K562 (cell line): Measurements from ENCODE around the gene SPTLC2. TPM values are rescaled to one million over a fixed set of nuclear protein-coding genes. Genes with fewer than 3 reads are reported as not detected.
A peak's percentile ranks its signal among the peaks of the same experiment; 100 is the strongest.

ENCODE experiments used
- ATAC-seq: fragments of 200-7000 bp; cut with Tn5 transposase; 3 replicates; pipeline ENCODE4 v1.9.1; 2020; ENCODE audit warnings: moderate library complexity
- BruUV-seq: library from RNA; stranded (reverse); fragments of 400-500 nt; replicated peaks from 2 replicates; lab custom pipeline; 2021; lab: Mats Ljungman, UMichigan
- CTCF ChIA-PET: fragments of 300-600 bp; formaldehyde crosslinking; extraction: SDS; loops from one replicate; lab custom pipeline; 2021; ENCODE audit warnings: low intra/inter-chr PET ratio; lab: Yijun Ruan, JAX
- POLR2A ChIA-PET: fragments of 300-600, 350-650 bp; sonication (Branson Sonifier 250); formaldehyde crosslinking; extraction: SDS; loops from one replicate; lab custom pipeline; 2021; ENCODE audit warnings: antibody characterized with exemption, inconsistent platforms; lab: Yijun Ruan, JAX
- DNase-seq, 4 experiments: peaks; one replicate each; pipeline versions ENCODE4 v3.0.0 to v3.0.0-alpha.2; 2011 to 2018; ENCODE audit warnings: low spot score in 3 of 4, mixed read lengths in 3 of 4; ENCODE audit errors: extremely low read depth in 1 of 4
- FAIRE-seq: peaks from 2 replicates; lab custom pipeline; 2011; peaks lifted over from hg19 to GRCh38; lab: Jason Lieb, UNC
- H2AFZ ChIP-seq: 2 replicates; pipeline ENCODE4 v1.6.0; 2011; ENCODE audit warnings: low read depth, low read length, control low read depth, inconsistent platforms
- H3K27ac ChIP-seq: fragments of 200-600 bp; 3 replicates; pipeline ENCODE4 v1.8.0; 2011; ENCODE audit warnings: low read depth, mild to moderate bottlenecking, control low read depth, inconsistent platforms, low read length, moderate library complexity, mixed read lengths; ENCODE audit errors: extremely low read depth
- H3K27me3 ChIP-seq, 2 experiments: fragments of 300-600 bp in 1 of 2; 2 replicates in 1 of 2; 3 replicates in 1 of 2; pipeline versions ENCODE4 v1.6.0 to v1.8.0; 2011; ENCODE audit warnings: inconsistent platforms in 2 of 2, low read length in 2 of 2, mild to moderate bottlenecking in 1 of 2, mixed read lengths in 1 of 2, moderate library complexity in 1 of 2; ENCODE audit not compliant: control insufficient read depth in 2 of 2, insufficient read depth in 2 of 2
- H3K36me3 ChIP-seq: fragments of 300-600 bp; 3 replicates; pipeline ENCODE4 v1.8.0; 2011; ENCODE audit warnings: mild to moderate bottlenecking, low read length, inconsistent platforms; ENCODE audit not compliant: control insufficient read depth, insufficient read depth
- H3K4me1 ChIP-seq, 2 experiments: fragments of 200-600 bp in 1 of 2; replicated peaks in 1 of 2; 2 replicates in 1 of 2; 3 replicates in 1 of 2; pipeline versions ENCODE4 v1.5.1 to v1.8.0; 2011; ENCODE audit warnings: inconsistent platforms in 2 of 2, low read length in 2 of 2, mild to moderate bottlenecking in 1 of 2, mixed read lengths in 1 of 2, moderate library complexity in 1 of 2; ENCODE audit not compliant: control insufficient read depth in 2 of 2, insufficient read depth in 2 of 2
- H3K4me2 ChIP-seq: 2 replicates; pipeline ENCODE4 v1.6.1; 2011; ENCODE audit warnings: low read length, control low read depth, inconsistent platforms, mixed read lengths; ENCODE audit not compliant: insufficient read depth
- H3K4me3 ChIP-seq: fragments of 200-600 bp; sonication (generic), shearing (Covaris generic); 2 replicates; pipeline ENCODE4 v1.5.1; 2016; ENCODE audit warnings: control low read depth, inconsistent platforms
- H3K79me2 ChIP-seq: fragments of 200-600 bp; 3 replicates; pipeline ENCODE4 v1.8.0; 2011; ENCODE audit warnings: low read length, inconsistent platforms; ENCODE audit not compliant: control insufficient read depth, insufficient read depth
- H3K9ac ChIP-seq, 2 experiments: 2 replicates each; pipeline versions ENCODE4 v1.6.0 to v1.6.1; 2011; ENCODE audit warnings: low read depth in 2 of 2, low read length in 2 of 2, control low read depth in 1 of 2, inconsistent platforms in 1 of 2, mild to moderate bottlenecking in 1 of 2, mixed read lengths in 1 of 2; ENCODE audit not compliant: insufficient read depth in 1 of 2
- H3K9me1 ChIP-seq: one replicate; pipeline ENCODE4 v1.6.0; 2011; ENCODE audit warnings: inconsistent platforms, mild to moderate bottlenecking, low read length, moderate library complexity; ENCODE audit not compliant: control insufficient read depth, insufficient read depth
- H3K9me3 ChIP-seq: replicated peaks from 2 replicates; pipeline ENCODE4 v1.5.1; 2011; ENCODE audit warnings: low read depth, low read length, inconsistent platforms; ENCODE audit not compliant: control insufficient read depth, insufficient read depth
- H4K20me1 ChIP-seq: replicated peaks from 2 replicates; pipeline ENCODE4 v1.6.1; 2011; ENCODE audit warnings: low read length, inconsistent platforms, mixed read lengths; ENCODE audit not compliant: control insufficient read depth, insufficient read depth
- BACH1 ChIP-seq: fragments of 200-800 bp; sonication (Bioruptor generic); IDR thresholded peaks from 2 replicates; pipeline ENCODE4 v1.6.1; 2016; ENCODE audit warnings: missing genetic modification characterization, missing compliant biosample characterization
- CBX8 ChIP-seq: fragments of 200-600 bp; sonication (generic); IDR thresholded peaks from 2 replicates; pipeline ENCODE4 v1.6.1; 2012; ENCODE audit warnings: borderline replicate concordance, mixed run types, low read depth, mild to moderate bottlenecking, moderate library complexity, mixed read lengths, low read length, control low read depth, inconsistent platforms; ENCODE audit not compliant: poor library complexity, severe bottlenecking; ENCODE audit errors: extremely low read depth
- GABPA ChIP-seq: fragments of 200-800 bp; sonication (Bioruptor generic); conservative IDR thresholded peaks from 2 replicates; pipeline ENCODE4 v1.6.1; 2016; ENCODE audit warnings: low read depth, missing genetic modification characterization, missing compliant biosample characterization
- HNRNPK ChIP-seq: fragments of 200-400 bp; formaldehyde crosslinking; IDR thresholded peaks from one replicate; pipeline ENCODE4 v1.6.1; 2018; ENCODE audit warnings: mild to moderate bottlenecking, low read depth, low read length; ENCODE audit not compliant: poor library complexity, severe bottlenecking
- PHF21A ChIP-seq: fragments of 450-650 bp; IDR thresholded peaks from 2 replicates; pipeline ENCODE4 v1.6.1; 2017; ENCODE audit warnings: low read depth, borderline replicate concordance
- PRPF4 ChIP-seq: fragments of 200-400 bp; formaldehyde crosslinking; IDR thresholded peaks from one replicate; pipeline ENCODE4 v1.6.1; 2017; ENCODE audit warnings: low read length, low read depth, mild to moderate bottlenecking; ENCODE audit not compliant: insufficient read depth, poor library complexity, severe bottlenecking
- ZFX ChIP-seq: sonication (generic); formaldehyde crosslinking; IDR thresholded peaks from 2 replicates; pipeline ENCODE4 v1.8.0; 2022; ENCODE audit warnings: mild to moderate bottlenecking, missing genetic modification reagents, moderate library complexity
- ZNF12 ChIP-seq: sonication (generic); formaldehyde crosslinking; IDR thresholded peaks from 2 replicates; pipeline ENCODE4 v1.4.0; 2020; ENCODE audit warnings: mild to moderate bottlenecking, missing genetic modification reagents
- ZNF639 ChIP-seq, 2 experiments: fragments of 200-800 bp in 1 of 2; sonication (Bioruptor generic) in 1 of 2; sonication (generic) in 1 of 2; formaldehyde crosslinking in 1 of 2; IDR thresholded peaks in 1 of 2; conservative IDR thresholded peaks in 1 of 2; 2 replicates each; pipeline versions ENCODE4 v1.5.0 to v1.6.1; 2016 to 2020; ENCODE audit warnings: missing compliant biosample characterization in 1 of 2, missing genetic modification characterization in 1 of 2, missing genetic modification reagents in 1 of 2
- WGBS: fragments of 100-300 bp; shearing (Covaris generic); methylation state at CpG from one replicate; pipeline ENCODE4 v1.1.6; 2016; ENCODE audit warnings: low coverage, mixed read lengths; ENCODE audit not compliant: insufficient coverage; ENCODE audit errors: missing lambda C conversion rate; 5-methylcytosine and 5-hydroxymethylcytosine counted together
- in situ Hi-C: fragments of 300-500 bp; cut with MboI; formaldehyde crosslinking; loops from 4 replicates; pipeline ENCODE4 v1.15.0; 2018; ENCODE audit warnings: inconsistent platforms, mixed read lengths
- intact Hi-C: fragments of 100-400 bp; cut with micrococcal nuclease; formaldehyde crosslinking; loops from 2 replicates; pipeline ENCODE4 v1.14.2; 2022
- polyA plus RNA-seq, 8 experiments: library from polyadenylated mRNA; depleted of rRNA in 4 of 8; stranded (reverse) in 5 of 8; unstranded in 3 of 8; fragments of >200 nt; fragmentation: Nextera tagmentation in 2 of 8; fragmentation: Illumina TruSeq in 1 of 8; extraction: Ambion mirVana in 2 of 8; extraction: Trizol in 1 of 8; gene quantifications; 2 replicates each; pipeline versions ENCODE4 v1.2.1 to v1.2.3, GENCODE V29; 2011 to 2014; ENCODE audit warnings: inconsistent platforms in 1 of 8, missing spikeins in 1 of 8
- total RNA-seq, 7 experiments: library from RNA; depleted of rRNA in 6 of 7; stranded (reverse); fragments of >200 nt in 6 of 7; fragmentation: Illumina TruSeq in 2 of 7; extraction: Trizol in 2 of 7; gene quantifications; 2 replicates each; pipeline versions ENCODE4 v1.2.1 to v1.2.3, GENCODE V29; 2011 to 2021; ENCODE audit warnings: low replicate concordance in 1 of 7

Gene SPTLC2
- total and polyA plus RNA-seq, 9 of the 15 experiments (the other 6 are each of a cell fraction or from before 2014, with no cell fraction given) = 4.5 to 30.4 (median 14.0) TPM

- peaks cover 0 to 6% of the 10 kb centered on the region in 2 experiments; a peak in 2 of 5 replicates for H3K4me1 ChIP-seq
- no TSS peak for BruUV-seq
- CTCF ChIA-PET = no interaction called here
- FAIRE-seq (no peak), ATAC-seq (no peak), DNase-seq (no peak)
- no peak overlapping the region for H3K4me3 ChIP-seq
- H2AFZ ChIP-seq = no peak overlapping the region
- WGBS = 43% methylated on average over 2 of the region's 2 CpGs
- TF ChIP-seq PHF21A (no peak), BACH1 (no peak), ZFX (CRISPR knock-in tag) (no peak)
- intact Hi-C loops (loop anchor here (5.0 kb wide), 1 partner anchor 191 kb away; the partner anchor contains the start of genes AHSA1 and VIPAS39), in situ Hi-C loops (no loop called here)
- H3K4me2 ChIP-seq = no peak overlapping the region
- no peaks in the 10 kb centered on the region for H3K79me2 ChIP-seq
- no peaks in the 10 kb centered on the region for H3K36me3 ChIP-seq
- POLR2A ChIA-PET = no interaction called here
- no peak overlapping the region for H3K9ac ChIP-seq
- no peak overlapping the region for H3K27ac ChIP-seq
- H3K9me1 ChIP-seq = no peaks in the 10 kb centered on the region
- H4K20me1 ChIP-seq = no peaks in the 10 kb centered on the region
- H3K27me3 ChIP-seq = no peaks in the 10 kb centered on the region
- peaks cover 2% of the 10 kb centered on the region; the same call in 1 of the 2 replicates for H3K9me3 ChIP-seq
Observed at GRCh38 chr14:77647853-77648252, 31.4 kb upstream of the SPTLC2 start.

GRCh38 chr14:77646907-77647306 lies 30.5 kb upstream of the SPTLC2 start:
- no peak for TF ChIP-seq HNRNPK
- no peak for TF ChIP-seq GABPA (tag)
- TF ChIP-seq ZNF639 (CRISPR knock-in tag; conservative IDR thresholded peaks at IDR 0.05 in 1 of 2, IDR thresholded peaks at IDR 0.05 in 1 of 2) = no peak
- no peak for TF ChIP-seq PRPF4
- peak; percentile 98 for TF ChIP-seq ZNF12 (CRISPR knock-in tag)
- no peak for TF ChIP-seq CBX8
- Histone ChIP-seq H3K36me3 (no peaks in the 10 kb centered on the region), H3K9me3 (peaks cover 2% of the 10 kb centered on the region; the same call in 1 of the 2 replicates), H3K4me3 (no peak overlapping the region), H3K4me1 (peaks cover 4 to 6% of the 10 kb centered on the region in 2 experiments; a peak in 3 of 5 replicates), H4K20me1 (no peaks in the 10 kb centered on the region), H3K4me2 (no peak overlapping the region), H3K9me1 (no peaks in the 10 kb centered on the region), H3K27me3 (no peaks in the 10 kb centered on the region), H3K9ac (no peak overlapping the region), H3K27ac (no peak overlapping the region), H2AFZ (no peak overlapping the region), H3K79me2 (no peaks in the 10 kb centered on the region)
- DNase-seq (no peak), FAIRE-seq (no peak), ATAC-seq (no peak)
- ChIA-PET CTCF (no interaction called here), POLR2A (no interaction called here)
- in situ Hi-C loops = no loop called here
- 78% methylated on average over 3 of the region's 4 CpGs for WGBS
- intact Hi-C loops = loop anchor here (5.0 kb wide), 1 partner anchor 190 kb away; the partner anchor contains the start of genes AHSA1 and VIPAS39
- BruUV-seq = no TSS peak
